Erythroblast (primary cell): ENCODE results near the gene TSPOAP1.

Source experiments
- GATA1 ChIP-seq: IDR thresholded peaks from 2 replicates; pipeline ENCODE4 v1.6.1; 2011; ENCODE audit warnings: low read depth, mild to moderate bottlenecking, control low read depth, low read length, moderate library complexity
- POLR2A ChIP-seq: IDR thresholded peaks from 2 replicates; pipeline ENCODE4 v1.6.1; 2011; ENCODE audit warnings: mild to moderate bottlenecking, low read length

GRCh38 chr17:58278661-58279015 is 50.0 kb downstream of the TSPOAP1 start:
- TF ChIP-seq POLR2A (no peak), GATA1 (no peak)
